Effector CD4-positive, alpha-beta T cell (primary cell): ENCODE measurements around the gene CNPY1.
"Not testable (repeated sequence)": the region's sequence is repeated elsewhere in the genome, so short reads cannot be mapped to it uniquely, and the experiment has no call there.

ENCODE experiments used
- DNase-seq: peaks from one replicate; pipeline ENCODE4 v3.0.0-alpha.2; 2020

CNPY1 gene

DNA sequence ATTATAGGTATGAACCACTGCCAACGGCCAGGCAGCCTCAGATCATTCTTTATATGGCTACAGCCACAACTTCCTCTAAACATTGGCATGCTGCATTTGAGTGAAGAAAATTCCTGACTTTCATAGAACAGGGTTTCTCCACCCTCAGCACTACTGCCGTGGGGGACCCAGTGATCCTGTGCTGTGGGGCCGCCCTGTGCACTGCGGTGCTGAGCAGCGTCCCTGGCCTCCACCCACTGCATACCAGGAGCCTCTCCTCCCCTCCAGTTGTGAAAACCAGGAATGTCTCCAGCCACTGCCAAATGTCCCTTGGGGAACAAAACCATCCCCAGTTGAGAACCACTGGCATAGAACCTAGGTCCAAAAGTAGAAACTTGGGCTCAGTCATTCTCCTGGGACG, 15.8 kb downstream of the CNPY1 start:
- DNase-seq = no peak

DNA sequence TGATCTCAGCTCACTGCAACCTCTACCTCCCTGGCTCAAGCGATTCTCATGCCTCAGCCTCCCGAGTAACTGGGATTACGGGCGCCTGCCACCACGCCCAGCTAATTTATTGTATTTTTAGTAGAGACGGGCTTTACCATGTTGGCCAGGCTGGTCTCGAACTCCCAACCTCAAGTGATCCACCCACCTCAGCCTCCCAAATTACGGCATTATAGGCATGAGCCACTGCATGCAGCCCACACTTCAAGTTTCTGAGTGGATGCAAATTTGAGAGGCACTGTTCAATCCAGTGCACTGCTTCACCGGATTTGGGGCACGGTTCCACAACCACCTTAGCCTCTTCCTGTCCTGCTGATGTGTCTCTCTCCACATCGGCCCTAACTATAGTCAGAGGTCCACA, 16.5 kb downstream of the CNPY1 start:
- no peak for DNase-seq

DNA sequence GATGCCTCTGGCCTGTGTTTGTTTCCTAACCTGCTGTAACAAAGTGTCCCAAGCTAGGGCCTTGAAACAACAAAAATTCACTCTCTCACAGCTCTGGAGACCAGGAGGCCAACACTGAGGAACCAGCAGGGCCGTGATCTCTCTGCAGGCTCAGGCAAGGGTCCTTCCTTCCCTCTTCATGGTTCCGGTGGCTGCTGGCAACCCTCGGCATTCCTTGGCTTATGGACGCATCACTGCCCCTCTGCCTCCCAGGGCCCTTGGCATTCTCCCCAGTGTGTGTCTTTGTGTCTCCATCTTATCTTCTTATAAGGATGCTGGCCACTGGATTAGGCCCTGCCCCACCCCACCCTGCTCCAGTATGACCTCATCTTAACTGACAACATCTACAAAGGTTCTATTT, 17.0 kb downstream of the CNPY1 start:
- DNase-seq = no peak

DNA sequence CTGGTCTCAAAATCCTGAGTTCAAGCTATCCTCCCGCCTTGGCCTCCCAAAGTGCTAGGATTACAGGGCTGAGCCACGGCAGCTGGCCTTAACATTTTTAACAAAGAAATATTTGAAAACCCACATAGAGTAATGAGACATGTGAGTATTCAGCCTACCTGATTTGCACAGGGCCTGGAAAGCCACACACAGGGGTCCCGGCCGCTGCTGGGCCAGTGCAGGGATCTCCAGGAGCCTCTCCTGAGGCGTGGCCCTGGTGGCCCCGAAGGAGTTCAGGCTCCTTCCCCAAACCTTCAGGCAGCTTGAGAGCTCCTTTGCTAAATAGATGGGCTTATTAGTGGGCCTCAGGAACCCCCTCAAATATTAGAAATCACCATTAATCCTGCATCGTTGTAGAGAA, 18.7 kb downstream of the CNPY1 start:
- DNase-seq = no peak

DNA sequence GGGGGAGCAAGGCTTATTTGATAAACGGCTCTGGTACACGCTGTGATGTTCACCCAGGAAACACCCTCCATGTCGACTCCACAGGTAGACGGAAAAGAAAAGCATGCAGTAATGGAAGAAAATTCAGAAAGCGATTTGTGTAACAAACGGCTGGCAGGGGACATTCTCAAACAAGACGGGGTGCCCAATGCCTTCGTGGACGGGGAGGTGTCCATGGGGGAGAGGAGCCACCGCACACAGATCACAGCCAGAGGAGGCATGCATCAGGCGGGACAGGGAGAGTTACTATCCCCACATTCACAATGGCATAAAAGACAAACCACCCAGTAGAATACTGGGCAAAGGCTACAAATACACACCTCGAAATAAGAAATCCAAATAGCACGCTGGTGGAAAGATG, 20.1 kb downstream of the CNPY1 start:
- no peak for DNase-seq

DNA sequence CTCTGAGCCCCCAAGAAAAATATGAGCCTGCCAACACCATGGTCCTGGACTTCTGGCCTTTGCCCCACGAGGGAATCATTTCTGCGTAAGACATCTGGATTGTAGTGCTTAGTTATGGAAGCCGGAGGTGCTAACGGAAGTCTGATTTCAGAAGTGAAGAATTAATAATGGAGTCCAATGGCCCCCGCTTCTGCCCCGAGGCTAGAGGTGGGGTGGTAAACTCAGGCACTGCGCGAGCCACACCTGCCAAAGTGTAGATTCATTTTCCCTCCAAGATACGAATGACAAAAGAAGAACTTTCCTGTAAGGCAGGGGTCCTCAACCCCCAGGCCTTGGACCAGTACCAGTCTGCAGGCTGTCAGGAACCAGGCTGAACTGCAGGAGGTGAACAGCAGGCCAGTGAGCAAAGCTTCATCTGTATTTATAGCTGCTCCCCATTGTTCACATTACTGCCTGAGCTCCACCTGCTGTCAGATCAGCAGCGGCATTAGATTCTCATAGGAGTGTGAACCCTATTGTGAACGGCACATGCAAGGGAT, 22.3 kb downstream of the CNPY1 start:
- no peak for DNase-seq

DNA sequence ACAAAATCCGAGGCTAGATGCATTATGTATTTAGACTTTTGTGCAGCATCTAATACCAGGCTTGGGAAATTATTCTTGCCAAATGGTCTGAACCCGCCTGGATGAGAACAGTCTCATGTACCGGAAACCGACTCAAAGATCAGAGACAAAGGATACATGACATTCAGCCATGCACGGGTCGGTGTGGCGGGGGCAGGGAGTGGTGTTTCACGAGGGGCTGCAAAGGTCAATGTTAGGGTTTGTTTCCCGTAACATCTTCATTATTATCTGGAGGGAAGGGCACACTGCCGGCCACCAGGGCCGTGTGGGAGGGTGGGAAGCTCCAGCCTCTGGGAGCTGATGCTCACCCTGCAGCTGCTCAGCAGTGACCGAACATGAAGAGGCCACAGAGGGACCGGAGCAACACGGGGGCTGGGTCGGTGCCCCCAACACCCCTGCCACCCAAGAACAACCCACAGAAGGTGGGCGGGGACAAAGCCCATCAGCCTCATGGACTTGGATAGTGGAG, 23.1 kb downstream of the CNPY1 start:
- no peak for DNase-seq

DNA sequence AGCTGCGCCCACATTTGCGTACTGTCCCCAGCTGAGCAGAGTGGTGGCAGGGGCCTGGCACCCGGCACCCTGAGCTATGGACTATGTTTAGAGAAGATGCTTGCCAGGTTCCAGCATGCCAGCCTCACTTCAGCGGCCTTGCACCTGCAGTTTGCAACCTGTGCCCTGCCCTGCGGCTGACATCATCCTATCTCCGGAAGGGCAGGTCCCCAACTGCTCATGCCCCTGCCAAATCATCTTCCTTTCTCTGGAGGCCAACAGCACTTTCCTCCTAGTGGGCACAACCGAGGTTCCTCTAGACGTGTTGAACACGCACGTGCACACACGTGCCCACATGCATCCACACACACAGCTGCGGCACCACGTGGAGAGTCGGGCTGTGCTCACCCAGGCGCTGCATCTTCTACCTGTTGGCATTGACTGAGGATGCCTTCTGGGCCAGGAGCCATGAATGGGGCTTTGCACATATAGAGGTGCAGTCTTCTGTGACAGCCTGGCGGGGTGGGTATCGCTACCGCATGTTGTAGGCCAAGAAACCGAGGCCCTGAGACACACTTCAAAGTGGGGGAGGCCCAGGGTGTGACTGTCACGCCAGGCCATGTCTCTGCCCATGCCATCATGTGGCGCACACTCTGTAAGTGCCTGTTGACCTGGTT, 24.5 kb downstream of the CNPY1 start:
- DNase-seq = no peak

DNA sequence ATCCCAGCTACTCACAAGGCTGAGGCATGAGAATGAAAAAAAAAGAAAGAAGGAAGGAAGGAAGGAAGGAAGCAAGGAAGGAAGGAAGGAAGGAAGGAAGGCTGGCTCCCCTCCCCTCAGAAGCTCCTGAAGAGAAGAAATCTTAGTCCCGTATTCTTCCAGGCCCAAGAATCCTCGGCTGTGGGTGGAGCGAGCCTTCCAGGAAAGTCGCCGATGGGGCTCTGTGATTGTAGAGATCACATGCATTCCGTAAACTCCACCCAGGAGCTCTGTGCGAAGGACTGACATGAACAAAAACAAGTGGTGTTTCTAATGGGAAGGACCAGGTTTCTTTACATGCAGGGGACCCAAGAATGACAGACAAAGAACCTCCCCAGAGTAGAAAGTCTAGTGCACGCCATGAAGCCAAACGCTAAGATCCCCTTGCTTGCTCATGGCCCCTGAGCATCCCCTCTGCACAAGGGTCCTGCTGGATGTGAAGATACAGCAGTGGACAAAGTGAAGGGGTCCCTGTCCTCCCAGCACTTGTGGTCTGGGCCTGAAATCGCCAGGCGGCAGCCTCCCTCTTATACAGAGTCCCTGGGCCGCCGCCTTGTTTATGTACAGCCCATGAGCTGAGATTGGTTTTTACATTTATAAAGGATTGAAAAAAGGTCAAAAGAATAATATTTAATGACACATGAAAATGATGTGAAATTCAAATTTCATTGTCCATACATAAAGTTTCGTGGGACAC, 25.2 kb downstream of the CNPY1 start:
- DNase-seq = no peak

DNA sequence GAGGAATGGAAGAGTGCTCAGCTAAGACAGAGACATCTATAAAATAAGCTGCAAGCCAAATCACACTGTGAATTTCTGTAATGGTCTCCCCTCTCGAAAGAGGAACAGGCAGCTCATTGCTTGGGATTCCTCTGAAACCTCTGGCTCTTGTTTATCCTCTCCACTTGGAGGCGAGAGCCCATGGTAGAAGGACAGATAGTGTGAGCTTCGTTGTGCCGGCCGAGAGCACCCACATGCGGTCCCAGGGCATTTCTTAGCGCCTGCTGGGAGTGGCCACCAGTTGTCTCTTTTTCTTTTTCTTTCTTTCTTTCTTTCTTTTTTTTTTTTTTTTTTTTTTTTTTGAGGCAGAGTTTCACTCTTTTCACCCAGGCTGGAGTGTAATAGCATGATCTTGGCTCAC, 26.2 kb downstream of the CNPY1 start:
- DNase-seq = no peak

DNA sequence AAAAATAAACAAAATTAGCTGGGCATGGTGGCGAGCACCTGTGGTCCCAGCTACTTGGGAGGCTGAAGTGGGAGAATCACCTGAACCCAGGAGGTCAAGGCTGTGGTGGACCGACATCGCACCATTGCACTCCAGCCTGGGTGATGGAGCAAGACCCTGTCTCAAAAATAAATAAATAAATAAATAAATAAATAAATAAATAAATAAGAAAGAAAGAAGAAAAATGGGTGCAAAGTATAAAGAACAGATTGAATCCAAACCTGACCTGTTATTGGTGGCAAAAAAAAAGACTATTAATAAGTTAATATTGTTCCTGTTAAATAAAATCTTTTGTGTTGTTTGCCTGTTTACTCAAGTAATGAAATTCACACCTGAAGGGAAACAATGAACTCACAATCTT, 27.0 kb downstream of the CNPY1 start:
- not testable (repeated sequence) for DNase-seq

DNA sequence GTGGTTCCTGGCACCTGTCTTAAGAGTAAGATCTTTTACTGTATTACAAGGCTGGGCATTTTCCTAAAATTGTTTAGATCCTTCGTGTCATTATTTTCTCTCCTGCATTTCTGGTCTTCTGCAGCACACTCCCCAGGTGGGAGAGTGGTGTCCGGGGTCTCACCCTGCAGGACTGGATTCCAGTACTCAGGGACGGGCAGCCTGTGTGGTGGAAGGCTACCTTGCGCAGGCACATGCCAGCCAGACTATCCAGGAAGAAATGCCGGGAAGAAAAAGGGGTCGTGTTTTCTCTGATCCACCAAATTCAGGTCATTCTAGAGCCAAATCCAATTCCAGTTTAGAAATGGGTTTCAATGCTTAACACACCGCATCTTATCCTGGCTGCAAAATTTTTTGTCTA, 27.7 kb downstream of the CNPY1 start:
- no peak for DNase-seq

DNA sequence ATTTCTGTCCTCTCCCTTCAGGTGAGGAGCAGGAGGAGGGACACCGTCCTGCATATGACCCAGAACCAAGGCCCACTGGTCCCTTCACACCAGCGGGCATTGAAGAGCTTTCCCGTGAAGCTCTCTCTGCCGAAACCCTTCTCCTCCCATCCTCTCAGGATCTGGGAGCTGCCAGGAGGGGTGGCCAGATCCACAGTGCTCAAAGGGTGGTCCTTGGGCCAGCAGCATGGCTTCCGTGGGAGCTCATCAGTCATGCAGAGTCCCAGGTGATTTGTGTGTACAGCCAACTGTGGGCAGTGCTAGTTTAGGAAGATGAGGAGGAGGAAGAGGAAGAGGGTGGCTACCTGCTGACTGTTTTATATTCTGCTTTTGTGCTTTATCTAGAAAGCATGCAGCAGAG, 28.4 kb downstream of the CNPY1 start:
- DNase-seq = no peak

DNA sequence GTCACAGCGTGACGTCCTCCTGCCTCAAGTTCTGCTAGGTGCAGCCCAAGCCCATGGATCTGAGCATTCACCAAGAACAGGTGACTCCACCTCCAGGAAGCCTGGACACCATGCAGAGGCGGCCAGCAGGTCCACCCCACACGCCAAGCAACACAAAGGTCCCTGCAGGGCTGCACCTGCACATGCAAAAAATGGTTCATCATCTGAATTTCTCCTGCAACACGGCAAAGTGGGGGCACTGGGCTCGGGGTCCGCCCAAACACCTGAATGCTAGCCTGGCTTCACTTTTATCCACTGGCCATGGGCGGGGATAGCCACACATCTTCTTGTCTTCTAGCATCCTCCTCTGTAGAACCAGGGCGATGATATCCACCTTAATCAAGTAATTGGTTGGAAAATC, 28.9 kb downstream of the CNPY1 start:
- no peak for DNase-seq

DNA sequence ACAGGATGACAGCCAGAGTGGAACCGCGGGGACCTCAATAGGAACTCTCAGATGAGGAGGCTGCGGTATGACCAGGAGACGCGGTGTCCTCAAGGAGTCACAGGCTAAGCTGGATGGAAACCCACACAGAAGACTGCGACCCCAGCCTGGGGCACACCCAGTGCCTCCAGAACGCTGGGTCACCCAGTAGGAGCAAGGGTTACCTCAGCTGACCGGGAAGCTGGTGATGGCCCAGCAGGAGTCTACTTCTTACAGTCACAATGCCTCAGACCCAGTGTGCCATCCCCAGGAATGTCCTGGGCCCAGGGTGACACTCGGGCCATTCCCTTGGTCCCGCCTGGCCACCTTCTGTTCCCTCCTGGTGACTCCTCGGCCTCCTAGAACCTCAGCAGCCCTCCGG, 29.9 kb downstream of the CNPY1 start:
- no peak for DNase-seq

DNA sequence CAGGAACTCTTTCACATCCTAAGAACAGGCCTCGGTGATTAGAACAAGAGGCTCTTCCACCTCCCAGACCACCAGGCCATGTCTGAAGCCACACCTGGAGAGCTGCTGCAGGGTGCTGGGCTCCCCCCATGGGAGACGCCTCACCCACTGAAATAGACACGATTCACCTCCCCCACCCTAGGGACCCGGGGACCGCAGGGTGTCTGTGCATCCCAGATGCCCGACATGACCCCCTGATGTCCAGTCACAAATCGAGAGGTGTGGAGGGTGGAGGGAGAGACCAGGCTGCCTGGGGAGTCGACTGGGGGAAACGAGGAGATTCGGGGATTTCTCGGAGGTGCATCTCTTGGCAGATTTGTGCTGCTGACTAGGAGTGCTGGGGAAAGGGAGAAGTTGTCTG, 31.0 kb downstream of the CNPY1 start:
- DNase-seq = no peak

DNA sequence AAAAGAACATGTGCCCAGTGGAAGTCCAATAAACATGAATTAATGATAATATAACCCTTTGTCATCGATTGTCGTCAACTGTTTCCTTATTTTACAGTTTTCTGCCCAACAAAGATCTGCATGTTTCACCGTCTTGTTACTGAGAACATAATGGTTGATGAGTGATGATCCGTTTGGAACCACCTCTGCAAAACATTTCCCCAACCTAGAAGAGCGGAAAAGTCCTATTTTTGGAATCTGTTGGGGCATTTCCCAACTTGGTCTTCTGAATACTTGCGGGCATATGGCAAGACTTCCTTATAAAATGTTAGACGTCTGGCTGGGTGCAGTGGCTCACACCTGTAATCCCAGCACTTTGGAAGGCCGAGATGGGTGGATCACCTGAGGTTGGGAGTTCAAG, 32.1 kb downstream of the CNPY1 start:
- DNase-seq = no peak

DNA sequence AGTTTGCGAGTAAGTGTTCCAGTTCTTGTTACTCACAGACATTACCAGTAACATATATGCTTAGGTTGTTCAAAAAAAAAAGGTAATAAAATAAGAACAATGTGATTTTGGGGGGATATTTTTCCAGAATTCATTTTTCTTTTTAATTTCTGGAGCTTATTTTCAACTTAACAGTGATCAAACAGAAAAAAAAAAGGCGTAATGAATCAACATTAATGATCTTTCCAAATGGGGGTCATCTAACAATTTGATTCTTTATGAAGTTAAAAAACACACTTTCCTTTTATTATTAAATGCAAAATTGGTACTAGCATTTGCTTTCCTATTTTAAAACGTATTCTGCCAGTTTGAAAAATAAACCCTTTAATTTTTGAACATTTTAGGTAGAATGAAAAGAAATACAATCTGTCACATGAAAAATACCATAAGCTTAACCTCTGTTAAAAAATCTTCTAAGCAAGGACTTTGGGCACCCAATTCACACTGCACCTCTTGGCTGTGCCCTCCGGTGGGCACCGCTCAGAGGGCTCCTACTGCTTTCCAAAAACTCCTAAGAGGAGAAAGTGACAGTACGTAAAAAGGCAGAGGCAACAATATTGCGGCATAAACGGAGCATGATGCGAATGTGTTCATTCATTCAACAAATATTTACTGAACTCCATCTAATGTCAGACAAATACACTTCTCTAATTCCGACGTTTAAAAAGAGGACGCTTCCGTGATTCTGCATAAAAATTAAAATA, 32.6 kb downstream of the CNPY1 start:
- DNase-seq = no peak

DNA sequence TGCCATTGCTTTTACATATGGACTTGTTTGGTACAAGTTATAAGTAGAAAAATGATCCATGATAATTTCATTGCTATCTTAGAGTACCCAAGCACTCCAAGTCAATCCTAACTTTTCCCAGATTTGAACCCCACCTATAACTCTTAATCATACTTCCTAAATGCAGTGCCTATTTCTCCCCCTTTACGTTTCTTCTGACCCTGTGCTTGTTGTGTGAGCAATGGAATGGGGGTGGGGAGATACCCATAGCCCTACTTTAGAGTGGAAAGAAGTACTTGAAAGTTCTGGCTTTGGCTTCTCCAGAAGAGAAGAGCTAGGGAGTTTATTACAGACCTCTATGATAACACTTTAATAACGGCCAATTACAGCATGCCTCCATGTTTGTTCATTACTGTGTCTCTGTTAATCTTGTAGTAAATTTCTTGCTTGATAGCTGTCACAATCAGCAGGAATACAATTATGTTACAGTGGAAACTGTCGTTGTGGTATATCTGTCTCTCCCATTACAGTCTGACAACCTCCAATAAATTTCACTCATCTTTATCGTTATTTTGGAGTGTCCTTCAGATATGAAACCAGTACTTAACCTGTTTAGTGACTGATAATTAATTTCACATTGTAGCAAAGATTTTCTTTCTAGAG, 34.0 kb downstream of the CNPY1 start:
- no peak for DNase-seq

DNA sequence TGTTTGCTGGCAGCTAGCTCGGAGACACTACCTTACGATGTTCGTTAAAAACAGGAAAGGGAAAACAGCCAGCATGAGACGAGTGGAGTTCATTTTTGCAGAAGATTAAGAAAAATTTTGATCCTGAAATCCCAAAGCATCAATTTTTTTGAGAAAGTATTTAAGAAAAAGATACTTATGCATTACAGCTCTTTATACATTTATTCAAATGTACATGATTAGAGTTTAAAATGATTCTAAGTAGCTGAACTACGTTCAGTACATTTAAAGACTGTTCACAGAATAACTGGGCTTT, 34.7 kb downstream of the CNPY1 start:
- DNase-seq = no peak

DNA sequence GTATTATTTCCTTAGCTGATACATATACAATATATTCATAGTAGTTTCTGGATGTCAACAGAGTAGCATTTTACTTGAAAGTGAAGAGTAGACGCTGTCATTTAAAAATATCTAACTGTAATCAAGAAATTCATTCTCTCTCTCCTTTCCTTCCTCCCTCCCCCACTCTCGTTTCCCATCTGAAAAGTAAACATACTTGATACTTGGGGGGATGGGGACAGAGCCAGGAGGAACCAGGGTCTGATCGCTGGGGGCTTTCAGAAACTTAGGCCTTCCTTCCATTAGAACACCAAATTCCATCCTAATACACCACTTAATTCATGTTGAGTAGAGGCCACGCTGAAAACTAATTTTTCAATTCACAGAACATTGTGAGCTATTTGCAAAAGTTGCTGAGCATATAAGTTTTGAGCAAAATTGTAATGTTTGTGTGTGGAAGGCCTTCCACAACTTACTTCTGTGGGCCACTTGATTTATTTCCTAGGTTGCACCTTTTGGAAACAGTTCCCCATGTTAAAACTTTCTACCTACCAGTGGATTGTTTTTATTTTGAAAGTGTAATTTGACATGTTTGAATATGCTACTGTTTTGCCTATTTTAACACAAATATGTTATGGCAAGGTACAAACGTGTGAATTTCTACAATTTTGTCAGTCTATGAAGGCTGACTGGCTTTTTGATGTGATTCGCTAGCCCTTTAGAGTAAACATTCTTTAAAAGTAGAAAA, 35.2 kb downstream of the CNPY1 start:
- DNase-seq = no peak

DNA sequence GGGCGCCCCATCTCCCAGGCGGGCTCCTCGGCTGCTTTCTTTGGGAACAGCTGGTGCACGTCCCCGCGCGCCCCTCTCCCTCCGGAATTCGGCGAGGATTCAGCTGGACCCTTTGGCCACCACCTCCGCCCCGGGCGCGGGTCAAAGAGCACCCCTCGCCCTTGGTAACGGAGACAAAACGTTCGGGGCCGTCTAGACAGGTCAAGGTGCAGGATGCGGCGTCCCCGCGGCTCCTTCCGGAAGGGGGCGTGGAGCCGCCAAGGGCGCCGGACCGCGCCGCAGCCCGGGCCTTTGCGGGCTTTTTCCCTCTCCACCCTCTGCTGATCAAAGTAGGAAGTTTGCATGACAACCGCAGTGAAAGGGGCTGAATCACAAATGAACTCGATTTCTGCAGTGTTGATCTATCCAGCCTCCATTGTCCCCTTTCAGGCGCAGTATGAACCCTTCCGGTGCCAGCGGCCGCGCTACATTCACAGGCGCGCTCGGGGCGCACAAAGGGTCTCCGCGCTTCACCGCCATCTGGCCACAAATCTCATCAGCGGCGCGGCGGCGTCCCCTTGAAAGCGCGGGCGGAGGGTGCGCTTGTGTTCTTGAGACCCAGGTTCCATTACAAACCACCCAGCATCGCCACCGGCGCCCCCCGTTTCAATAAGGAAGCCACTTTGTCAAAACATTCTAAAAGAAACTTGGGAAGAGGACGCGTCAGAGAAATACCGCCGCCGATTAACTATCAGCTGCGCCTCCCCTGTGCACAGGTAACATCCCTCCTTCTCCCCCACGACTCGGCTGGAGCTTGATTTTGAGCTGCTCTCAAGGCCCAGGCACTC, 36.4 kb downstream of the CNPY1 start:
- DNase-seq = no peak
